Ovary (tissue), 3 donors: ENCODE measurements around the gene BFSP2.

ENCODE experiments used
- EP300 ChIP-seq: sonication (generic); formaldehyde crosslinking; IDR thresholded peaks from one replicate; pipeline ENCODE4 v1.6.1; 2017; ENCODE audit warnings: antibody characterized with exemption
- TF ChIP-seq, protein P1 (sequence below), 3 donors: fragments of 450-650 bp in 2 of 3; fragments of 200-600 bp in 1 of 3; IDR thresholded peaks; one replicate each; pipeline versions ENCODE4 v1.5.1 to v1.8.0; 2016 to 2022; ENCODE audit warnings: antibody characterized with exemption in 3 of 3, mild to moderate bottlenecking in 1 of 3
- donor health status: DM: no; HTN: no; CAD: no.

DNA sequence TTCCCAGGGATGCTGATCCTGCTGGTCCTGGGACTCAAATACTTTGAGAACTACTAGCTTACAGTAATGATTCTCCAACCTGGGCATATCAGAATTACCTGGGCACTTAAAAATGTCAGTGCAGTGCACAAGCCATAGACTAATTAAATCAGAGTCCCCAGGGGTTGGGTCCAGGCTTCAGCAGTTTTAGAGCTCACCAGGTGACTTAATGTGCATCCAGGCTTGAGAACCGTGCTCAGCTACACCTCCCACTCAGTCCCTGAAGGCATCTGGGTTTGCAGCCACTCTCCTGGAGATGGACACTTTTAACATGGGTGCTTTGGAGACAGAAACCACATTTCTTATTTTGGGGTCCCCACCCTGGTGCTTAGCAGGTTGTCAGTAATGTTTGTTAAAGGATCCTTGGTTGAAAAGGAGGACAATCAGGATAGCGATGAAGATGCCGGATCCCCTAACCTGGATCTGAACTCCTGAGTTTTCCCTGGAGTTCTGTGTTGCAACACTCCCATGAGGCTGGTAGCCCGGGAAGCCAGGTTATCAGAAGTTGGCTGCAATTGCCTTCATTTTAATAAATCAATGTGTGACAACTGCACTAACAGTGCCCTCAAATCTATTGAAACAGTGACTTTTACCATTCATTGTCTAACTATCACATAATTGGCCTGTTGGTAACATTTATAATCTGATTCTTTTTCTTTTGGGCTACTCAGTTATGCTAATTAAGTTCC is 48.1 kb downstream of the BFSP2 start:
- TF ChIP-seq, protein P1, sequence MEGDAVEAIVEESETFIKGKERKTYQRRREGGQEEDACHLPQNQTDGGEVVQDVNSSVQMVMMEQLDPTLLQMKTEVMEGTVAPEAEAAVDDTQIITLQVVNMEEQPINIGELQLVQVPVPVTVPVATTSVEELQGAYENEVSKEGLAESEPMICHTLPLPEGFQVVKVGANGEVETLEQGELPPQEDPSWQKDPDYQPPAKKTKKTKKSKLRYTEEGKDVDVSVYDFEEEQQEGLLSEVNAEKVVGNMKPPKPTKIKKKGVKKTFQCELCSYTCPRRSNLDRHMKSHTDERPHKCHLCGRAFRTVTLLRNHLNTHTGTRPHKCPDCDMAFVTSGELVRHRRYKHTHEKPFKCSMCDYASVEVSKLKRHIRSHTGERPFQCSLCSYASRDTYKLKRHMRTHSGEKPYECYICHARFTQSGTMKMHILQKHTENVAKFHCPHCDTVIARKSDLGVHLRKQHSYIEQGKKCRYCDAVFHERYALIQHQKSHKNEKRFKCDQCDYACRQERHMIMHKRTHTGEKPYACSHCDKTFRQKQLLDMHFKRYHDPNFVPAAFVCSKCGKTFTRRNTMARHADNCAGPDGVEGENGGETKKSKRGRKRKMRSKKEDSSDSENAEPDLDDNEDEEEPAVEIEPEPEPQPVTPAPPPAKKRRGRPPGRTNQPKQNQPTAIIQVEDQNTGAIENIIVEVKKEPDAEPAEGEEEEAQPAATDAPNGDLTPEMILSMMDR (IDR thresholded peaks at IDR 0.05): no peak
- no peak for TF ChIP-seq EP300
